ENCODE measurements around the gene BANF2. TPM values are rescaled to one million over a fixed set of nuclear protein-coding genes. Genes with fewer than 3 reads are reported as not detected.

The BANF2 gene
- total and polyA plus RNA-seq, 2 experiments from 2014 or later: not detected

DNA sequence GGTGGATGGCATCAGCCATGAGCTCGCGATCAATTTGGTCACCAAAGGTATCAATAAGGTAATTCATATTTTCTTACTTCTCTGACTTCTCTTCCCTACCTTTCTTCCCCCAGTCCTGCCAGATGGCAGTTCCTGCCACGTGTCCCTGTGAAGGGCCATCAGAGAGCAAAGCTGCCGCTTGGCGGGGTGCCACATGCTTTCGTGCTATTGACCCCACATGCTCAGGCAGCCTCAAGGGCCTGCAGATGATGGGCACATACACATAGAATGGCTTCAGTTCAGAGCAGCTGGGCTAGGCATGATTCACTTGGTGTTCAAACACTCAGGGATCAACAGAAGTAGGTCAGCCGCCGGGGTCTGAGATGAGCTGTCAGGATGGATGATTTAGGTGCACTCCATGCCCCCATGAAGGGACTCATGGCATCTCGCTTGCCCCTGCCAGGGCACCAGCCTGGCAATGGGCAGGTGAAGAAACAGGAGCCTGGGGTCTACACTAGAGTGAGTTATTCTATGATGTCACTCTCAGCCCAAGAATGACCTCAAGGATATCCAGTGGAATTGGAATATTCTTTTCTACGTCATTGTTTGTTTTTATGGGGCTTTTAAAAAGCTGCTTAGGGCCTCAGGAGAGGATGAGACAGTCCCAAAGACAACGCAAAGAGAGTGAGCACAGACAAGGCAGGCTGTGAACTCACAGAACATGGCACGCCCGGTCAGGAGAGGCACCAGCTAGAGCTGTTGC, 25.5 kb downstream of the BANF2 start:
- Histone ChIP-seq H3K4me1 (ENCODE audit: insufficient read depth) (no peaks in the 10 kb centered on the region), H3K9ac (no peak overlapping the region), H3K36me3 (ENCODE audit: low read depth) (no peaks in the 10 kb centered on the region), H2AFZ (no peak overlapping the region), H3K4me3 (no peak overlapping the region), H3K9me2 (ENCODE audit: insufficient read depth) (no peaks in the 10 kb centered on the region), H3K27me3 (replicated peaks; ENCODE audit: insufficient read depth) (peaks cover 32% of the 10 kb centered on the region), H3F3A (ENCODE audit: insufficient read depth) (no peaks in the 10 kb centered on the region), H3K79me2 (ENCODE audit: insufficient read depth) (no peaks in the 10 kb centered on the region), H3K9me3 (ENCODE audit: low read depth) (no peaks in the 10 kb centered on the region), H3K27ac (no peak overlapping the region), H3K4me2 (ENCODE audit: unreplicated experiment) (no peak overlapping the region), H4K20me1 (ENCODE audit: insufficient read depth) (no peaks in the 10 kb centered on the region)
- WGBS, 2 experiments (ENCODE audit: low coverage in 1 of 2, low lambda C conversion rate in 2 of 2, missing lambda C conversion rate in 2 of 2): 70 to 71% methylated on average over 13 of the region's 13 CpGs
- in situ Hi-C loops (cut with MboI): no loop called here
- DNase-seq: no peak
- TF ChIP-seq EZH2 (IDR thresholded peaks at IDR 0.05; ENCODE audit: insufficient read depth, poor library complexity, severe bottlenecking) (no peak), EZH2phosphoT487 (IDR thresholded peaks at IDR 0.05; ENCODE audit: insufficient read depth, low read depth) (no peak)

DNA sequence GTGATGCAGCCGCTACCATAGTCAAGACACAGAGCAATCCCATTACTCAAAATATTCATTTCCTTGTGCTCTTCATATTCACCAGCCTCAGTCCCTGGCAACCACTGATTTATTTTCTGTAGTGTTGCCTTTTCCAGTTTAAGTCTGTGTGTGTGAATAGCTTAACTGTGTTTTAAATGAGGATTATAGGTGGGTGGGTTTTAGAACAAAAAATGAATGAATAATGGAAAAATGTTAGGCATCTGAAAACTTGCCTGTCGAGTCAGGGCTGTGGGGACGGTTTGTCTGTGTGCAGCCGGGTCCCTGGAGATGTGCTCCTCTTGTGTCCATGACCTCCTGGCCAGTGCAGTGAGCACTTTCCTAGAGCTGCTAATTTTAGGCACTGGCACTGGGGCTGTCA, 27.1 kb downstream of the BANF2 start:
- DNase-seq: no peak
- no peak overlapping the region for H3K4me2 ChIP-seq (ENCODE audit: unreplicated experiment)
- no peak overlapping the region for H2AFZ ChIP-seq
- 35 to 45% methylated on average over 4 of the region's 4 CpGs for WGBS, 2 experiments (ENCODE audit: low coverage in 1 of 2, low lambda C conversion rate in 2 of 2, missing lambda C conversion rate in 2 of 2)
- H3K27me3 ChIP-seq (replicated peaks; ENCODE audit: insufficient read depth): peaks cover 32% of the 10 kb centered on the region
- no peaks in the 10 kb centered on the region for H3K9me3 ChIP-seq (ENCODE audit: low read depth)
- in situ Hi-C loops (cut with MboI): no loop called here
- no peaks in the 10 kb centered on the region for H3K4me1 ChIP-seq (ENCODE audit: insufficient read depth)
- H3F3A ChIP-seq (ENCODE audit: insufficient read depth): no peaks in the 10 kb centered on the region
- H3K27ac ChIP-seq: no peak overlapping the region
- H4K20me1 ChIP-seq (ENCODE audit: insufficient read depth): no peaks in the 10 kb centered on the region
- H3K9me2 ChIP-seq (ENCODE audit: insufficient read depth): no peaks in the 10 kb centered on the region
- no peaks in the 10 kb centered on the region for H3K36me3 ChIP-seq (ENCODE audit: low read depth)
- H3K79me2 ChIP-seq (ENCODE audit: insufficient read depth): no peaks in the 10 kb centered on the region
- H3K4me3 ChIP-seq: no peak overlapping the region
- H3K9ac ChIP-seq: no peak overlapping the region
- TF ChIP-seq EZH2phosphoT487 (IDR thresholded peaks at IDR 0.05; ENCODE audit: insufficient read depth, low read depth): no peak

DNA sequence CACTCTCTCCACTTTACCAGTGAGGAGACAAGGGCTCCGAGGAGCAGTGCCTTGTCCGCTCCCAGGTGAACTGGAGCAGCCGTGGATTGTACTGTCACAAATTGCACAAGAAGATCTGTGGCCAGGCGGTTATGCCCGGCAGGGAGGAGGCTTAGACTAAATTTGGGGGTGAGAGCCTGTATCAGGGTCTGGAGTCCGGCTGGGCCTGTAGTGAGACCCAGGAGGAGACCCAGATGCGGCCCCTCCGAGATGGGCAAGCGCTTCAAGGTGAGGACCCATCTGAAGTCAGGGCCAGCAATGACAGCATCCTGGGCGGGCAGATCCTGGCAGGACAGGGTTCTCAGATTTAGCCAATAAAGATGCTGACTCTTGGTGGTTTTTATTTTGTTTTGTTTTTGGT, 27.6 kb downstream of the BANF2 start:
- H3K27me3 ChIP-seq (replicated peaks; ENCODE audit: insufficient read depth): peaks cover 31% of the 10 kb centered on the region
- WGBS, 2 experiments (ENCODE audit: low coverage in 1 of 2, low lambda C conversion rate in 2 of 2, missing lambda C conversion rate in 2 of 2): 68 to 69% methylated on average over 10 of the region's 10 CpGs
- no peak overlapping the region for H2AFZ ChIP-seq
- no peaks in the 10 kb centered on the region for H4K20me1 ChIP-seq (ENCODE audit: insufficient read depth)
- no peaks in the 10 kb centered on the region for H3K9me3 ChIP-seq (ENCODE audit: low read depth)
- H3F3A ChIP-seq (ENCODE audit: insufficient read depth): no peaks in the 10 kb centered on the region
- no peaks in the 10 kb centered on the region for H3K4me1 ChIP-seq (ENCODE audit: insufficient read depth)
- H3K9ac ChIP-seq: no peak overlapping the region
- TF ChIP-seq EZH2 (IDR thresholded peaks at IDR 0.05; ENCODE audit: insufficient read depth, poor library complexity, severe bottlenecking) (no peak), EZH2phosphoT487 (IDR thresholded peaks at IDR 0.05; ENCODE audit: insufficient read depth, low read depth) (no peak)
- no peak overlapping the region for H3K4me2 ChIP-seq (ENCODE audit: unreplicated experiment)
- no peak for DNase-seq
- in situ Hi-C loops (cut with MboI): no loop called here
- H3K36me3 ChIP-seq (ENCODE audit: low read depth): no peaks in the 10 kb centered on the region
- H3K4me3 ChIP-seq: no peak overlapping the region
- H3K27ac ChIP-seq: no peak overlapping the region
- H3K79me2 ChIP-seq (ENCODE audit: insufficient read depth): no peaks in the 10 kb centered on the region
- H3K9me2 ChIP-seq (ENCODE audit: insufficient read depth): no peaks in the 10 kb centered on the region

DNA sequence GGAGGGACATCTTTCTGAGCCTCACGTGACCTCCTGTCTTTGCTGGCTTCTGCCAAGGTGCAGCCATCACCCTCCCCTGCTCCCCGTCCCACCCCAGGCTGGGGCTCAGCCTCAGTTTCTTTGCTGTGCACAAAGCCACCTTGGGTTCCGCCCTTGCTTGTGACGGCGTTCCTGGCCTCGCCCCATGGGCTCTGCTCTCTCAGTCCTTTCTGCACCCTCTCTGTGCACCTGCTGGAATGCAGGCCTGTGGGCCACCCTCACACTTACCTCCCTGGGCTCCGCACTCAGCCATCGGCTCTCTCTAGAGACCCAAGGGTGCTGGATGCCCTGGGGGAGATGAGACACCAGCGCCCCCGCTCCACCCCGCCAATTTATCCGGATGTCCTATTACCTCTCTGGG, 28.3 kb downstream of the BANF2 start:
- H3K4me2 ChIP-seq (ENCODE audit: unreplicated experiment): no peak overlapping the region
- WGBS, 2 experiments (ENCODE audit: low coverage in 1 of 2, low lambda C conversion rate in 2 of 2, missing lambda C conversion rate in 2 of 2): 70 to 74% methylated on average over 11 to 12 of the region's 12 CpGs
- no peak overlapping the region for H3K27ac ChIP-seq
- TF ChIP-seq EZH2phosphoT487 (IDR thresholded peaks at IDR 0.05; ENCODE audit: insufficient read depth, low read depth): no peak
- TF ChIP-seq EZH2 (IDR thresholded peaks at IDR 0.05; ENCODE audit: insufficient read depth, poor library complexity, severe bottlenecking): no peak
- H3F3A ChIP-seq (ENCODE audit: insufficient read depth): no peaks in the 10 kb centered on the region
- H3K9me3 ChIP-seq (ENCODE audit: low read depth): no peaks in the 10 kb centered on the region
- H3K36me3 ChIP-seq (ENCODE audit: low read depth): no peaks in the 10 kb centered on the region
- no peaks in the 10 kb centered on the region for H3K9me2 ChIP-seq (ENCODE audit: insufficient read depth)
- H3K79me2 ChIP-seq (ENCODE audit: insufficient read depth): no peaks in the 10 kb centered on the region
- no peaks in the 10 kb centered on the region for H4K20me1 ChIP-seq (ENCODE audit: insufficient read depth)
- peaks cover 28% of the 10 kb centered on the region for H3K27me3 ChIP-seq (replicated peaks; ENCODE audit: insufficient read depth)
- DNase-seq: no peak
- H2AFZ ChIP-seq: no peak overlapping the region
- no peaks in the 10 kb centered on the region for H3K4me1 ChIP-seq (ENCODE audit: insufficient read depth)
- H3K4me3 ChIP-seq: no peak overlapping the region
- H3K9ac ChIP-seq: no peak overlapping the region
- in situ Hi-C loops (cut with MboI): no loop called here

Measured in GM23248 (cell line).